Measurements from ENCODE around the gene PRKAG2.

Gene PRKAG2

GRCh38 chr7:151707757-151708156 lies 169.2 kb downstream of the PRKAG2 start:
- no peak for DNase-seq (ENCODE audit: low read depth, low spot score)
- no peak overlapping the region for H3K27ac ChIP-seq

DNA sequence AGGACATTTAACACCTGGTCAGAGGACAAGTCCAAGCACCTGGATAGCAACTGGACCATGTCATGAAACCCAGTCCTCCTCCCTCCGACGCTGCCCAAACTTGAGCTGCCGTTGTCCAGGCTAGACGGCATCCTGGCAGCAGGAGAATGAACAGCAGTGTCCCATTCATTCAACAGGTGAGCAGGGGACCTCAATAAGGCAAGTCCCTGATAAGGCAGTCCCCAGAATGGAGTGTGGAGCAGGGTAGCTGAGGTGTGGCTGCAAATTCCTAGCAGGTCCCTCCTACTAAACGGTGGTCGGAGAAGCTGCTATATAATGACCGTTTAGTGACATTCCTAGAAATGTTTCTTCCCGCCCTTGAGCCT lies 169.8 kb downstream of the PRKAG2 start:
- DNase-seq (ENCODE audit: low read depth, low spot score): no peak
- no peak overlapping the region for H3K27ac ChIP-seq

GRCh38 chr7:151706277-151707104 lies 170.4 kb downstream of the PRKAG2 start:
- H3K27ac ChIP-seq: no peak overlapping the region
- DNase-seq (ENCODE audit: low read depth, low spot score): no peak

DNA sequence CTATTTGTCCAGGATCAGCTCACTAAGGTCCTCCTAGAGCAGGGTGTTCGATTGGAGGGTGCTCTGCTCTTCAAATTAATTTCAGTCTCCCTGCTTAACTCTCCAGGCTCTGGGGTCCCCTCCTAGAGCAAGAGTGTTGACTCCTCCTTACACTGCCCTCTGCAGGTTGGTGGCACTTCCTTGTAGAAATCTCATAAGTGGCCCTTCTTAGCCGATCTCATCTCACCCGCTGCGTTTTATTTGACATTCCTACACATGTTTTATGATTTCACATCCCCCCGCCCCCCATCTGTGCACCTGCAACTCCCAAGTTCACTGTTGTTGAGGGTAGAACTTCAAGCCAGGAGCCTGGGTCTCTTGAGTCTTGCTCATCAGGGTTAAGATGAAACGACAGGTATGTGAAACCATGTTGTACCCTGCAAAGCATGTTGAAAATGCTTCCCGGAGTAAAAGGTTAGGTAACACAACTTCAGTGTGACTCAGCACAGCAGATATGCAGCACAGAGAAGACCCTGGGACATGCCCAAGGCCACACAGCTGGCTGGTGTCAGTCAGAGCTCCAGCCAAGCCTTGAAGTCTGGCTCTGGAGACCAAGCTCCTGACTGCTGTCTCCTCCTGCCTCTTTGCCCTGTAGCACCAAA lies 171.2 kb downstream of the PRKAG2 start:
- DNase-seq (ENCODE audit: low read depth, low spot score): peak; percentile 37
- no peak overlapping the region for H3K27ac ChIP-seq

GRCh38 chr7:151704960-151705635 lies 171.8 kb downstream of the PRKAG2 start:
- no peak for DNase-seq (ENCODE audit: low read depth, low spot score)
- no peak overlapping the region for H3K27ac ChIP-seq

GRCh38 chr7:151704299-151704959 lies 172.5 kb downstream of the PRKAG2 start:
- no peak for DNase-seq (ENCODE audit: low read depth, low spot score)
- H3K27ac ChIP-seq: no peak overlapping the region

DNA sequence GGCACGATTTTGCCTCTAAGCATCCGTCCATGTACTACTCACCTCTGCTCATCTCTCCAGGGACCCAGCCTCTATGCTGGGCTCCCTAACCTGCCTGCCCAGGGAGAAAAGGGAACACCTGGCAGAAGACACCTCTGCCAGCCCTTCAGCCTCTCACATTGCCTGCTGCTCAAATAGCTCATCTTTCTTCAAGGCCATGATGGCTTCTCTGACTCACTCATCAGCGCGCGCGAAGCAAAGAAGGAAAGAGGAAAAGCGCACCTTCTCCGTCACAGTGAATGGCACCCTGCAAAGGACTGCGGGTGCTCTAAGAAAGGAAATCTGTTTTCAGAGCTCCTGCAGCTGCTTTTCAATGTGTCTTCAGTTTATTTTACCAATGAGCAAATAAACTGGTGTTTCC lies 174.0 kb downstream of the PRKAG2 start:
- no peak overlapping the region for H3K27ac ChIP-seq
- no peak for DNase-seq (ENCODE audit: low read depth, low spot score)

DNA sequence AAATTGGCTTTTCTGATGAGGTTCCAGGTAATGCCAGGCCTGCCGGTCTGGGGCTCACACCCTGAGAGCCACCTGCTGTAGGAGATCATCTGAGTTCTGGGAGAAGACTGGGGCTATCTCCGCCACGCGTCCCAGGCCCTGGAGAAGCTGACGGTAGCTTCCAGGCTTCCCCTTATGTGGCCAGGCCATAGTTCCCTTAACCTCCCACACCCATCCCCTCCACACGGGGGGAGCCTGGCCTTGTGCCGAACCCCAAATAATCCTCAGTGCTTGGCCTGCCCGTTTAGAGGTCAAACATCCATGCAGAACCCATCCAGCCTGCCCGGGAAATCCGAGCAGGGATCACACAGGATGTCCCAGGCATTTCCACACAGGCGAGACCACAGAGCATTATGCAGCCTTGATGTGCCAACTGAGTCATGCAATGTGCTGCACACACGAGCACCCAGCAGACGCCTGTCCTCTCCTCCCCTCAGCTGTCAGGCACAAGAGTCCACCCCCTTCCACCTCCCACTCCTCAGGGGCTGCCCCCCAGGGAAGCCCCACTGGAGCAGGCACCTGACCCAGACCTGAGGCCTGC lies 176.2 kb downstream of the PRKAG2 start:
- H3K27ac ChIP-seq: no peak overlapping the region
- DNase-seq (ENCODE audit: low read depth, low spot score): no peak

GRCh38 chr7:151699928-151700319 lies 177.0 kb downstream of the PRKAG2 start:
- no peak overlapping the region for H3K27ac ChIP-seq
- no peak for DNase-seq (ENCODE audit: low read depth, low spot score)

GRCh38 chr7:151699147-151699927 lies 177.6 kb downstream of the PRKAG2 start:
- no peak overlapping the region for H3K27ac ChIP-seq
- no peak for DNase-seq (ENCODE audit: low read depth, low spot score)

- DNase-seq (ENCODE audit: low read depth, low spot score): no peak
Measured at GRCh38 chr7:151697942-151698341, 179.0 kb downstream of the PRKAG2 start.

GRCh38 chr7:151697515-151697895 lies 179.4 kb downstream of the PRKAG2 start:
- no peak for DNase-seq (ENCODE audit: low read depth, low spot score)
- no peak overlapping the region for H3K27ac ChIP-seq

More at GRCh38 chr7:151697942-151698341, 179.0 kb downstream of the PRKAG2 start:
- no peak overlapping the region for H3K27ac ChIP-seq

- H3K27ac ChIP-seq: peak overlapping the region; percentile 86
- DNase-seq (ENCODE audit: low read depth, low spot score): no peak
Measured at GRCh38 chr7:151696721-151697514, 180.0 kb downstream of the PRKAG2 start.

- DNase-seq (ENCODE audit: low read depth, low spot score): no peak
- peak overlapping the region; percentile 86 for H3K27ac ChIP-seq
Measured at GRCh38 chr7:151695951-151696541, 180.9 kb downstream of the PRKAG2 start.

DNA sequence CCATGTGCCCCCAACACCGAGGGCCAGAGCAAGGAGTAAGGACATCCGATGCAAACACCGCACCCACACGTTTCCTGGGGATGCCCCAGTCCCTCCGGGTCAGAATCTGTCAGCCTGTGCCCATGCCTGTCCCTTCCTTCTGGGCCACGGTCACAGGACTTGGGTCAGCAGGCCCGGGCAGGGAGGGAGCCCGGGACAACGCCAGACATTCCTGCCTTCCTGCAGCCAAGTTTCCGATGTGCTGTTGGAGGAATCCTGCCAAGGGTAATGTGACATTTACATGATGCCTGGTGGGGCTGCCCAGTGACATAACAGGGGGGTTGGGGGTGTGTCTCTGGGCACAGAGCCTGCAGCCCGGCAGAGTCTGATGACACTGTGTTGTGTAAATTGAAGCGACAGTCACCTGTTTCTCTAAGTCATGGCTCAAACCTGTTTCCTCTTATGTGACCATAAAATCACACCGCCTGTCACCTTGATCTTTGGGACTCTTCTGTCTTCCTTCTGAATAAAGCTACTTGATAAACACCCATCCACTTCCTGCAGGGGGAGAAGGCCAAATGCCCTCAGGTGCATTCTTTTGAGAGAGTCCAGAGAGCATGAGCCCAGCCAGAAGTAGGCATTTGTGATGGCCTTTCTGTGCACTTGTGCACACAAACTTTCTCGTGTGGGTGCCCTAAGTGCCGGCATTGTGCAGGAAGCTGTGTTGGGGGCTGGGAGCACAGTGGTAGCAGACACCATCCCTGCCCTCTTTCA lies 181.9 kb downstream of the PRKAG2 start:
- no peak for DNase-seq (ENCODE audit: low read depth, low spot score)
- peak overlapping the region; percentile 86 for H3K27ac ChIP-seq

- DNase-seq (ENCODE audit: low read depth, low spot score): no peak
- no peak overlapping the region for H3K27ac ChIP-seq
Measured at GRCh38 chr7:151694441-151694827, 182.5 kb downstream of the PRKAG2 start.

- no peak overlapping the region for H3K27ac ChIP-seq
- no peak for DNase-seq (ENCODE audit: low read depth, low spot score)
Measured at GRCh38 chr7:151693140-151693539, 183.8 kb downstream of the PRKAG2 start.

DNA sequence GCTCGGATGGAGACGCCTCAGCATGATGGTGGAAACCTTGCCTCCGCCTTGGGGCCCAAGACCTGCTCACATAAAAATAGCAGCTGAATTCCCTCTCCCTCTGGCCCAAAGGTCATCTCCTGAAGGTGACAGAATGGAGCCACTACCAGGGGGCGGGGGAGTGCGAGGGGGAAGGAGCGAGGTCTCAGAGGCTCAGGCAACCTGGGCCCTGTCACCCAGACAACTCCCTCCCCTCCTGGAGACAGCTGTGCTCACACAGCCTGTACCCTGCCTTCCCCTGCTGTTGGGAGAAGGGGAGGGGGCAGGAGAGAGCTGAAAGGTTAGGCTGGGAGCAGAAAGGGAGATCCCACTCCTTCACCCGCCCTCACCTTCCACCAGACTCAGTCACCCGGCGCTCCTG lies 184.2 kb downstream of the PRKAG2 start:
- no peak overlapping the region for H3K27ac ChIP-seq
- DNase-seq (ENCODE audit: low read depth, low spot score): no peak

Measured in epithelial cell of prostate (primary cell).